ENCODE results near the gene MOV10L1.

DNA sequence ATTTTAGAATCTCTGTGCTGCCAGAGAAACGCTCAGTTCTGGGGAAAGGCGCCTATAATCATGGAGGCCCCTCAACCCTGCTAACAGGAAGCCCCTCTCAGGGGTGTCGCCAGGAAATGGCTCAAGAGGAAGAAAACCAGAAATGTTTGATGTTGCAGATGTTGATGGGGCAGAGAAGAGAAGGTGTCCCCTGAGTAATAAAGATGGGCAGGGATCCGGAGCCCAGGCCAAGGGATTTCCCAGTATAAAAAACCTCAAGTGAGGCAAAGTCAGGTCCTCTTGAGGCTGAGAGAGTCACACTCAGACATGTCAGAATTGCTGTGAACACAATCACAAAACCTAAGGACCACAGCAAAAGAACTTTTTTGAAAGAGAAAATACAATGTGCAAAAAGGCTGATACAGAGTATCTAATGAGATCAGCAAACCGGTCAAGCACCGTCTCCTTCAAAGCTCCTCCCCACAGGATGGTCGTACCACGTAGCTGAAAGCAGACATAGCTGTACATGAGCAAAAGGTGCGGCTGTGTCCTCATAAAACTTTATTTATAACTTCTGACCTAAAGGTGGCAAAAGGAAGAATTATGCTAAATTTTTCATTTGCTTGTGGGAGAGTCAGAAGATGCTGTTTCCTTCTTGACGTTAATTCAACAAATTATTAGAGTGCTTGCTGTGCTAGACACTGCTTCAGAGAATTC, 12.2 kb downstream of the MOV10L1 start:
- TF ChIP-seq, protein P1, sequence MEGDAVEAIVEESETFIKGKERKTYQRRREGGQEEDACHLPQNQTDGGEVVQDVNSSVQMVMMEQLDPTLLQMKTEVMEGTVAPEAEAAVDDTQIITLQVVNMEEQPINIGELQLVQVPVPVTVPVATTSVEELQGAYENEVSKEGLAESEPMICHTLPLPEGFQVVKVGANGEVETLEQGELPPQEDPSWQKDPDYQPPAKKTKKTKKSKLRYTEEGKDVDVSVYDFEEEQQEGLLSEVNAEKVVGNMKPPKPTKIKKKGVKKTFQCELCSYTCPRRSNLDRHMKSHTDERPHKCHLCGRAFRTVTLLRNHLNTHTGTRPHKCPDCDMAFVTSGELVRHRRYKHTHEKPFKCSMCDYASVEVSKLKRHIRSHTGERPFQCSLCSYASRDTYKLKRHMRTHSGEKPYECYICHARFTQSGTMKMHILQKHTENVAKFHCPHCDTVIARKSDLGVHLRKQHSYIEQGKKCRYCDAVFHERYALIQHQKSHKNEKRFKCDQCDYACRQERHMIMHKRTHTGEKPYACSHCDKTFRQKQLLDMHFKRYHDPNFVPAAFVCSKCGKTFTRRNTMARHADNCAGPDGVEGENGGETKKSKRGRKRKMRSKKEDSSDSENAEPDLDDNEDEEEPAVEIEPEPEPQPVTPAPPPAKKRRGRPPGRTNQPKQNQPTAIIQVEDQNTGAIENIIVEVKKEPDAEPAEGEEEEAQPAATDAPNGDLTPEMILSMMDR (IDR thresholded peaks at IDR 0.05 in 4 of 5, conservative IDR thresholded peaks at IDR 0.05 in 1 of 5): no peak
- no peak for TF ChIP-seq POLR2A (IDR thresholded peaks at IDR 0.05)

All from gastrocnemius medialis (tissue), 4 donors.